Thyroid gland (tissue), 4 donors: ENCODE results near the gene GAB3. TPM values are rescaled to one million over a fixed set of nuclear protein-coding genes. Genes with fewer than 3 reads are reported as not detected.

Experiments
- DNase-seq, 2 donors: peaks; one replicate each; pipeline ENCODE4 v3.0.0-alpha.2; 2019
- H3K27ac ChIP-seq, 3 donors: fragments of 200-600 bp; sonication (generic); 1 replicate in 2 of 3; 2 replicates in 1 of 3; pipeline ENCODE4 v1.5.1; 2016 to 2019; ENCODE audit warnings: mild to moderate bottlenecking in 1 of 3, moderate library complexity in 1 of 3
- H3K27me3 ChIP-seq: fragments of 200-600 bp; sonication (generic); one replicate; pipeline ENCODE4 v1.5.1; 2019
- H3K36me3 ChIP-seq, 2 donors: fragments of 200-600 bp; sonication (generic); one replicate each; pipeline ENCODE4 v1.5.1; 2016 to 2019
- H3K4me1 ChIP-seq, 2 donors: fragments of 200-600 bp; sonication (generic); one replicate each; pipeline ENCODE4 v1.5.1; 2017 to 2019
- H3K4me3 ChIP-seq, 3 donors: fragments of 200-600 bp; sonication (generic); replicated peaks in 1 of 3; 1 replicate in 2 of 3; 2 replicates in 1 of 3; pipeline ENCODE4 v1.5.1; 2016; ENCODE audit warnings: mild to moderate bottlenecking in 1 of 3
- H3K9me3 ChIP-seq: fragments of 200-600 bp; sonication (generic); one replicate; pipeline ENCODE4 v1.5.1; 2017
- POLR2A ChIP-seq, 2 donors: fragments of 450-650 bp; IDR thresholded peaks; one replicate each; pipeline ENCODE4 v1.6.1; 2017; ENCODE audit warnings: antibody characterized with exemption in 2 of 2, mild to moderate bottlenecking in 2 of 2, moderate library complexity in 1 of 2
- WGBS, 2 donors: methylation state at CpG; one replicate each; pipeline ENCODE4 v1.1.5; 2017; 5-methylcytosine and 5-hydroxymethylcytosine counted together
- intact Hi-C: fragments of 100-400 bp; cut with DNase I; formaldehyde crosslinking; loops from one replicate; pipeline ENCODE4 v1.15.1; 2023
- total RNA-seq, 4 donors: library from RNA; depleted of rRNA; stranded (reverse); fragments of >200 nt; gene quantifications; one replicate each; pipeline ENCODE4 v1.2.3, GENCODE V29; 2016
- TF ChIP-seq, protein P1 (sequence below), 6 experiments: fragments of 200-600 bp in 3 of 6; fragments of 450-650 bp in 3 of 6; sonication (generic) in 3 of 6; IDR thresholded peaks; one replicate each; pipeline ENCODE4 v1.5.1; 2016 to 2019; ENCODE audit warnings: antibody characterized with exemption in 6 of 6, mild to moderate bottlenecking in 2 of 6, inconsistent platforms in 1 of 6, moderate library complexity in 1 of 6

Gene GAB3, protein sequence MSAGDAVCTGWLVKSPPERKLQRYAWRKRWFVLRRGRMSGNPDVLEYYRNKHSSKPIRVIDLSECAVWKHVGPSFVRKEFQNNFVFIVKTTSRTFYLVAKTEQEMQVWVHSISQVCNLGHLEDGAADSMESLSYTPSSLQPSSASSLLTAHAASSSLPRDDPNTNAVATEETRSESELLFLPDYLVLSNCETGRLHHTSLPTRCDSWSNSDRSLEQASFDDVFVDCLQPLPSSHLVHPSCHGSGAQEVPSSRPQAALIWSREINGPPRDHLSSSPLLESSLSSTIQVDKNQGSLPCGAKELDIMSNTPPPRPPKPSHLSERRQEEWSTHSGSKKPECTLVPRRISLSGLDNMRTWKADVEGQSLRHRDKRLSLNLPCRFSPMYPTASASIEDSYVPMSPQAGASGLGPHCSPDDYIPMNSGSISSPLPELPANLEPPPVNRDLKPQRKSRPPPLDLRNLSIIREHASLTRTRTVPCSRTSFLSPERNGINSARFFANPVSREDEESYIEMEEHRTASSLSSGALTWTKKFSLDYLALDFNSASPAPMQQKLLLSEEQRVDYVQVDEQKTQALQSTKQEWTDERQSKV
- total RNA-seq, result 10 to 100 TPM in 1 of 4 donors, 1 to 10 TPM in 3; 5.8 to 10.2 (median 8.1) TPM

DNA sequence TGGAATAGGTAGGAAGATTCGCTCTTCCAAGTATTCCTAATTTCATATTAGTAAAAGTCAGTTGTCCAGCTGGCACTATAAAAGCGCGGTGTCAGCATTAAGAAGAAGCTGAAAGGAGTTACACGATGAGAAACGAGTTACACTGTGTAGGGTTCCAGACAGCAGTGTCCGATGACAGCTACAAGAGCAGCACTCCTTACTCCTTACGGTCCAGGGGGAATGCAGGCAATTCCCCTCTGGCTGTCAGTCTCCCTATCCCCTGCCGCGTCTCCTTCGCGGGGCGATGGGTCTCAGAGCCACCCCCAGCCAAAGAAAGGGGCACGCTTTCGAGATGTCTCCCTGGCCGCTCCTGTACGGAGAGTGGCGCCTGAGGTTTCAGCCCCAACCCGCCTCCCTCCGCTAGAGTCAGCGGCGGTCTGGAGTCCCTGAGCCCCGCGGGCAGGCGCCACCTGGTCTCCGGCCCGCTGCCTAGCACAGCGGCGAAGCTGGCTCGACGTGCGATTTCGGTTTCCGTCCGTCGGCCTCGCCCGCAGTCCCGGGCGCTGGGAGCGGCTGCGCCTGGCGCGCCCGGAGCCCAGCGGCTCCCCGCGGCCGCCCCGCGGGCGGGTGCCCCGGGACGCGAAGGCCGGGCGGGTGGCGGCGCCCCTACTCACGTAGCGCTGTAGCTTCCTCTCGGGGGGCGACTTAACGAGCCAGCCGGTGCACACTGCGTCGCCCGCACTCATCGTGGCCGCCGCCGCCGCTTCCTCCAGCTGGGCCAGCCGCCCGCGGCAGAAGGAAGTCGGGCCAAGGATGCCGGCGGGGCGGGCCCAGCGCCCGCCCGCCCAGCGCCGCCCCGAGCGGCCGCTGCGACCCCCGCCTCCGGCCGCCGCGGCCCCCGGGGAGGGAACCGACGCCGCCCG is at the start of gene GAB3:
Gene GAB3 (minus strand): TSS at position 777 of the 902 bp plus-strand sequence. CDS start 52 bp downstream, at position 725.
- Histone ChIP-seq H3K27ac (peak within 1 kb of the TSS; percentile 51 to 61 (median 56)), H3K27me3 (no peaks in the 10 kb centered on the region), H3K4me1 (peaks cover 0 to 3% of the 10 kb centered on the region in 2 donors), H3K9me3 (no peaks in the 10 kb centered on the region), H3K36me3 (no peaks in the 10 kb centered on the region), H3K4me3 (peak within 1 kb of the TSS in 2 of 3 donors; percentile 32 to 37)
- TF ChIP-seq, protein P1, sequence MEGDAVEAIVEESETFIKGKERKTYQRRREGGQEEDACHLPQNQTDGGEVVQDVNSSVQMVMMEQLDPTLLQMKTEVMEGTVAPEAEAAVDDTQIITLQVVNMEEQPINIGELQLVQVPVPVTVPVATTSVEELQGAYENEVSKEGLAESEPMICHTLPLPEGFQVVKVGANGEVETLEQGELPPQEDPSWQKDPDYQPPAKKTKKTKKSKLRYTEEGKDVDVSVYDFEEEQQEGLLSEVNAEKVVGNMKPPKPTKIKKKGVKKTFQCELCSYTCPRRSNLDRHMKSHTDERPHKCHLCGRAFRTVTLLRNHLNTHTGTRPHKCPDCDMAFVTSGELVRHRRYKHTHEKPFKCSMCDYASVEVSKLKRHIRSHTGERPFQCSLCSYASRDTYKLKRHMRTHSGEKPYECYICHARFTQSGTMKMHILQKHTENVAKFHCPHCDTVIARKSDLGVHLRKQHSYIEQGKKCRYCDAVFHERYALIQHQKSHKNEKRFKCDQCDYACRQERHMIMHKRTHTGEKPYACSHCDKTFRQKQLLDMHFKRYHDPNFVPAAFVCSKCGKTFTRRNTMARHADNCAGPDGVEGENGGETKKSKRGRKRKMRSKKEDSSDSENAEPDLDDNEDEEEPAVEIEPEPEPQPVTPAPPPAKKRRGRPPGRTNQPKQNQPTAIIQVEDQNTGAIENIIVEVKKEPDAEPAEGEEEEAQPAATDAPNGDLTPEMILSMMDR (IDR thresholded peaks at IDR 0.05), result no peak
- TF ChIP-seq POLR2A (IDR thresholded peaks at IDR 0.05), result peak in 1 of 2 donors; percentile 42
- peak; percentile 39 to 48 for DNase-seq
- intact Hi-C loops, result no loop called here
- WGBS, 2 donors, result 5 to 10% methylated on average over 5 to 7 of the region's 98 CpGs

DNA sequence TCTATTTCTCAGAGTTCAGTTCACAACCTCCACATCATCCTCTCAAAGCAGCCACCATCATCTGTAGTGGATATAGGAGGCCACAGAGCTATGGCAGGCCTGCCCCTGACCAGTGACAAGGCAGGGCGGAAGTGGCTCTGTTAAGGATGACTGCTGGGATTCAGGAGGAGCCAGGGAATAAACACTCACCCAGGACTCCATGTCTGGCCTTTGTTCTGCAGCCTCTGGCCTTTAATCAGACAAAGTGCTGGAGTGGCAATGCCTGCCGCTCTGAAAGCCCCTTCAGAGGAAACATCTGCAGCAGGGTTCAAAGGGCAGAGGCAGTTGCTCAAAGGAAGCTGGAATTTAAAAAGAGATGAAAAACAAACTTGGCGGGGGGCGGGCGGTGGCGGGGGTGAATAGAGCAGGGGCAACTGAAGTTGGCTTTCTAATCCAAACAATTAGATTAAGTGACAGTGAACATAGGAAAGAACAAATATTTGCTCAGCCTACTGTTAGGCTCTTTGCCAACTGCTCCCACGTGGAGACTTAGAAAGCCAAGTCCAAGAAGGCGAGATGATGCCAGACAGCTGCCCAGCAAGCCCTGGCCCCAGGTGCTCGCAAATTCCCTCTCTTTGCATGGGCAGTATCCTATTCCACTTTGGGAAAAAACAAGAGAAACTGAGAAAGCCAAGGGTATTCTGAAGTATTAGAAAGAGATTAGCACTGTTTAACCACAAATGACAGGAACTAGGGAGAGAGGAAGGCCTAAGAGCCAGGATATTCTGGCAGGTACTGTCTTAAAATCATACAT is 48.9 kb upstream of the GAB3 start:
- no peaks in the 10 kb centered on the region for H3K9me3 ChIP-seq
- WGBS, 2 donors, result 28 to 37% methylated on average over 9 of the region's 9 CpGs
- DNase-seq, result peak; percentile 64 to 67
- TF ChIP-seq POLR2A (IDR thresholded peaks at IDR 0.05), result no peak
- TF ChIP-seq, protein P1 (IDR thresholded peaks at IDR 0.05), result no peak
- no peaks in the 10 kb centered on the region for H3K27me3 ChIP-seq
- intact Hi-C loops, result no loop called here
- no peaks in the 10 kb centered on the region for H3K36me3 ChIP-seq
- H3K4me1 ChIP-seq, result peaks cover 15 to 18% of the 10 kb centered on the region in 2 donors
- H3K27ac ChIP-seq, result peak overlapping the region; percentile 15 to 48 (median 39)
- H3K4me3 ChIP-seq, result no peak overlapping the region

DNA sequence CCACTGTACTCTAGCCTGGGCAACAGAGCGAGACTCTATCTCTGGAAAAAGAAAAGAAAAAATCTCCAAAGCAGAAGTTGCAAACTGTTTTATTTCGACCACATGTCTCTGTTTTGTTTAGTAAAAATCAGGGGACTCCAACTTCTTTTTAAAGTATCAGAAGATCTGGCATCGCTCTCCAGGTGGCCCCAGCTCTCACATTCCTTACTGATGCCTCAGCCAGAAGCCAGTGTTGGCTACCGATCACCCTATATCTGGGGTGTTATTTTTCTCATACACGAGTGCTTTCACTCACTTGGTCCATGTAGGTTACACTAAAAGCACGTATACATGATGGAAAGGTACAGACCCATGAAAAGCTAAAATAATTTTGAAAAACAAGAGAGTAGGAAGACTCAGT is 46.1 kb upstream of the GAB3 start:
- H3K9me3 ChIP-seq, result no peaks in the 10 kb centered on the region
- H3K36me3 ChIP-seq, result no peaks in the 10 kb centered on the region
- TF ChIP-seq, protein P1 (IDR thresholded peaks at IDR 0.05), result no peak
- TF ChIP-seq POLR2A (IDR thresholded peaks at IDR 0.05), result no peak
- peaks cover 13 to 15% of the 10 kb centered on the region in 2 donors for H3K4me1 ChIP-seq
- 60 to 83% methylated on average over 6 of the region's 6 CpGs for WGBS, 2 donors
- no peak overlapping the region for H3K27ac ChIP-seq
- H3K27me3 ChIP-seq, result no peaks in the 10 kb centered on the region
- H3K4me3 ChIP-seq, result no peak overlapping the region
- no peak for DNase-seq
- intact Hi-C loops, result no loop called here

DNA sequence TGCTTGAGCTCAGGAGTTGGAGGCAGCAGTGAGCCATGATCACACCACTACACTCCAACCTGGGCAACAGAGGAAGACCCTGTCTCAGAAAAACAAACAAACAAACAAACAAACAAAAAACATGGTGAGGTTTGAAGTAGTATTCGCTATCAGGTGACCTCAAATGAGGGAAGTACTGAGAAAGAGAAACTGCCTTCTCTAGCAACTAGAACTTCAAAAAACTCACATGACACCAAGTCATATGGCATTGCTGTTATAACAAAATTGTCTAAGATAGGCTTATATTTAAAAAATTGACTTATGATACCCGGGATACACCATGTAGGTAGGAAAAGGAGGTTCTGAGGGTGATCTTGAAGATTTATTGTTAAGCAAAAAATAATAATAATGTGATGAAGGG is 44.1 kb upstream of the GAB3 start:
- Histone ChIP-seq H3K36me3 (no peaks in the 10 kb centered on the region), H3K4me1 (peaks cover 5 to 7% of the 10 kb centered on the region in 2 donors), H3K27me3 (no peaks in the 10 kb centered on the region), H3K4me3 (no peak overlapping the region), H3K9me3 (no peaks in the 10 kb centered on the region), H3K27ac (no peak overlapping the region)
- 90 to 95% methylated on average over 2 of the region's 2 CpGs for WGBS, 2 donors
- intact Hi-C loops, result no loop called here
- DNase-seq, result no peak
- TF ChIP-seq POLR2A (IDR thresholded peaks at IDR 0.05), result no peak
- TF ChIP-seq, protein P1 (IDR thresholded peaks at IDR 0.05), result no peak
